ENCODE results near the gene ITGB2.

Gene ITGB2

DNA sequence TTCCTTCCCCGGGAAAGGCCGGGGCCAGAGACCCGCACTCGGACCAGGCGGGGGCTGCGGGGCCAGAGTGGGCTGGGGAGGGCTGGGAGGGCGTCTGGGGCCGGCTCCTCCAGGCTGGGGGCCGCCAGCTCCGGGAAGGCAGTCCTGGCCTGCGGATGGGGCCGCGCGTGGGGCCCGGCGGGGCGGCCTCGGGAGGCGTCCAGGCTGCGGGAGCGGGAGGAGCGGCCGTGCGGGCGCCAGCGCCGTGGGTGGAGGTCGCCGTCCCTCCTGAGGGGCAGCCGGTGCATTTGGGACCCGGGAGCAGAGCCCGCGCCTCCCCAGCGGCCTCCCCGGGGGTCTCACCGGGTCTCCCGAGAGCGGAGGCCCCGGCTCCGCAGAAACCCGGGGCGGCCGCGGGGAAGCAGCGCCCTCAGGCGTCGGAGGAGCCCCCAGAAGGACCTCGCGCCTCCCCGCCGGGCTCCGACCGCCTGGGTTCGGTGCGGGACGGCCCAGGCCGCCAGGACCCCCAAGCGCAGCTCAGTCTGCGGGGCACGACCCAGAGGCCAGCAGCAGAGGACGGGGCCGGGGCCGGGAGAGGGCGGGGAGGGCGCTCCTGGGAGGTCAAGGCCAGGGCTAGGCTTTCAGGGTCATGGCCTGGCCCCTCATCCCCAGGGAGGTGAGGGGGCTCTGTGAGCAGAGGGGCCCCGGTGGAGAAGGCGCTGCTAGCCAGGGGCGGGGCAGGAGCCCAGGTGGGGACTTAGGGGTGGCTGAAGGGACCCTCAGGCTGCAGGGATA lies 11.9 kb upstream of the ITGB2 start:
- Histone ChIP-seq H3K4me2 (ENCODE audit: low read length) (peak overlapping the region; percentile 85), H3K4me1 (ENCODE audit: low read length) (peaks cover 32% of the 10 kb centered on the region), H3K27ac (ENCODE audit: low read length) (no peak overlapping the region), H3K4me3 (ENCODE audit: low read length) (peak overlapping the region; percentile 73), H4K20me1 (ENCODE audit: insufficient read depth, low read length) (no peaks in the 10 kb centered on the region), H3K27me3 (ENCODE audit: low read depth, low read length) (peaks cover 19% of the 10 kb centered on the region), H3K9me3 (ENCODE audit: insufficient read depth, low read length) (no peaks in the 10 kb centered on the region), H3K36me3 (replicated peaks; ENCODE audit: low read depth, low read length) (no peaks in the 10 kb centered on the region), H3K9ac (ENCODE audit: low read length) (peak overlapping the region; percentile 42), H2AFZ (ENCODE audit: low read depth, low read length) (peak overlapping the region; percentile 18; the same call in 1 of the 2 replicates), H3K79me2 (ENCODE audit: low read length) (no peaks in the 10 kb centered on the region)
- TF ChIP-seq EZH2phosphoT487 (IDR thresholded peaks at IDR 0.05; ENCODE audit: low read depth), result no peak
- TF ChIP-seq, protein P1, sequence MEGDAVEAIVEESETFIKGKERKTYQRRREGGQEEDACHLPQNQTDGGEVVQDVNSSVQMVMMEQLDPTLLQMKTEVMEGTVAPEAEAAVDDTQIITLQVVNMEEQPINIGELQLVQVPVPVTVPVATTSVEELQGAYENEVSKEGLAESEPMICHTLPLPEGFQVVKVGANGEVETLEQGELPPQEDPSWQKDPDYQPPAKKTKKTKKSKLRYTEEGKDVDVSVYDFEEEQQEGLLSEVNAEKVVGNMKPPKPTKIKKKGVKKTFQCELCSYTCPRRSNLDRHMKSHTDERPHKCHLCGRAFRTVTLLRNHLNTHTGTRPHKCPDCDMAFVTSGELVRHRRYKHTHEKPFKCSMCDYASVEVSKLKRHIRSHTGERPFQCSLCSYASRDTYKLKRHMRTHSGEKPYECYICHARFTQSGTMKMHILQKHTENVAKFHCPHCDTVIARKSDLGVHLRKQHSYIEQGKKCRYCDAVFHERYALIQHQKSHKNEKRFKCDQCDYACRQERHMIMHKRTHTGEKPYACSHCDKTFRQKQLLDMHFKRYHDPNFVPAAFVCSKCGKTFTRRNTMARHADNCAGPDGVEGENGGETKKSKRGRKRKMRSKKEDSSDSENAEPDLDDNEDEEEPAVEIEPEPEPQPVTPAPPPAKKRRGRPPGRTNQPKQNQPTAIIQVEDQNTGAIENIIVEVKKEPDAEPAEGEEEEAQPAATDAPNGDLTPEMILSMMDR (IDR thresholded peaks at IDR 0.05; ENCODE audit: low read depth, low read length), result peak; percentile 43

DNA sequence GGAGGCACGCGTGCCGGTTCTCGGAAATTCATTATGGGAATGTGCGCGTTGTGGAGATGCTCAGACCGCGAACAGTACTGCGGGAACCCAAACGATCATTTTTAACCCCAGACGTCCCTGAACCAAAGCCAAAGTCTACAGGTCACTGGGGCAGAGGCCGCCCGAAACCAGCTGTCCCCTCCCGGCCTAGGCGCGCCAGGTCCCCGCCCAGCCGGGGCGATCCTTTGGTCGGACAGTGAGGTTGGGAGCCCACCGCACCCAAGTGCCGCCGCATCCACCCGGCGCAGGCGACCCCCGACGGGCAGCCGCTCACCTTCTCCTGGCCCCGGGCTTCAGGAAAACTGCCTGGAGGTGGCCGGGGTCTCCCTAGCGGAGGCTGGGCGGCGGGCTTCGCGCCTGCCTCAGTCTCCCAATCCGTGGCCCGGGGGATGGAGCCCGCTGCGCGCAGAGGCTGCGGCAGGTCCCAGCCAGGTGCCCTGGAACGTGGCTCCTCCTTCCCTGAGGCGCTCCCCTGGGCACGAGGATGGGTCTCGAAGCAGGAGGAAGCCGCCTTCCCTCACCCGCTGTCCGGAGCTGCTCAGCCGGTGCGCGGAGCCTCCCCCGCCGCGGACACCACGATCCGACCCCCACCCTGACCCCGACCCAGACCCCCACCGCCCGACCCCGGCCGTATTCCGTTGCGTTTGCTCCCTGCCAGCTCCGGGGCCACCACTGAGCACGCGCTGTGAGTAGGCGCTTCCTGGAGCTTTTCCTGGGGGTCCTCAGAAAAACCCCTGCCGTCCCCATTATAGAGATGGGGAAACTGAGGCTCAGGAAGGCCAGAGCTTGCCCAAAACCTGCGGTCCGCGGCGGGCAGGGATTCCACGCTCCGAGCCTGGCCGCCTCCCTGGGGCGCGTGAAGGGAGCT lies 11.1 kb upstream of the ITGB2 start:
- Histone ChIP-seq H3K4me2 (ENCODE audit: low read length) (peak overlapping the region; percentile 85), H3K36me3 (replicated peaks; ENCODE audit: low read depth, low read length) (no peaks in the 10 kb centered on the region), H2AFZ (ENCODE audit: low read depth, low read length) (peak overlapping the region; percentile 31; the same call in 1 of the 2 replicates), H4K20me1 (ENCODE audit: insufficient read depth, low read length) (no peaks in the 10 kb centered on the region), H3K27ac (ENCODE audit: low read length) (no peak overlapping the region), H3K4me1 (ENCODE audit: low read length) (peaks cover 41% of the 10 kb centered on the region), H3K9ac (ENCODE audit: low read length) (peak overlapping the region; percentile 42), H3K4me3 (ENCODE audit: low read length) (peak overlapping the region; percentile 73), H3K9me3 (ENCODE audit: insufficient read depth, low read length) (no peaks in the 10 kb centered on the region), H3K79me2 (ENCODE audit: low read length) (no peaks in the 10 kb centered on the region), H3K27me3 (ENCODE audit: low read depth, low read length) (peaks cover 19% of the 10 kb centered on the region)
- TF ChIP-seq, protein P1 (IDR thresholded peaks at IDR 0.05; ENCODE audit: low read depth, low read length), result no peak
- no peak for TF ChIP-seq EZH2phosphoT487 (IDR thresholded peaks at IDR 0.05; ENCODE audit: low read depth)

DNA sequence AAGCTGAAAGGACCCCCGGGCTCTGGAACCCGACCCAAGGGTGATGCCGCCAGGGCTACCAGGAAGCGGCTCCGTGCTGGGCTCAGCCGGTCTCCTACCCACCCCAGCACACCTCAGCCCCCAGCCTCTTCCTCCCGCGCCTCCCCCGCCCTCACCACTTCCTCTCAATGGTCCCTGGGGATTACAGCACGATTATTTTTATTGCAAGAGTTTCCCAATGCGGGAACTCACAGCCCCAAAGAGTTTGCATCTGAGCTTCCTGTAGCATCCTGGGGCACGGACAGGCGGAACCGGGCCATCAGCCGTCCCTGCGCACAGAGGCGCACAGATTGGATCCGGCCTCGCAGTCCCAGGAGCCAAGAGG lies 10.4 kb upstream of the ITGB2 start:
- Histone ChIP-seq H3K36me3 (replicated peaks; ENCODE audit: low read depth, low read length) (no peaks in the 10 kb centered on the region), H3K4me1 (ENCODE audit: low read length) (peaks cover 43% of the 10 kb centered on the region), H2AFZ (ENCODE audit: low read depth, low read length) (peak overlapping the region; percentile 31), H3K27me3 (ENCODE audit: low read depth, low read length) (peaks cover 19% of the 10 kb centered on the region), H3K4me3 (ENCODE audit: low read length) (peak overlapping the region; percentile 73), H3K9ac (ENCODE audit: low read length) (peak overlapping the region; percentile 35), H4K20me1 (ENCODE audit: insufficient read depth, low read length) (no peaks in the 10 kb centered on the region), H3K9me3 (ENCODE audit: insufficient read depth, low read length) (no peaks in the 10 kb centered on the region), H3K27ac (ENCODE audit: low read length) (no peak overlapping the region), H3K4me2 (ENCODE audit: low read length) (peak overlapping the region; percentile 85), H3K79me2 (ENCODE audit: low read length) (no peaks in the 10 kb centered on the region)
- no peak for TF ChIP-seq EZH2phosphoT487 (IDR thresholded peaks at IDR 0.05; ENCODE audit: low read depth)
- TF ChIP-seq, protein P1 (IDR thresholded peaks at IDR 0.05; ENCODE audit: low read depth, low read length), result no peak

DNA sequence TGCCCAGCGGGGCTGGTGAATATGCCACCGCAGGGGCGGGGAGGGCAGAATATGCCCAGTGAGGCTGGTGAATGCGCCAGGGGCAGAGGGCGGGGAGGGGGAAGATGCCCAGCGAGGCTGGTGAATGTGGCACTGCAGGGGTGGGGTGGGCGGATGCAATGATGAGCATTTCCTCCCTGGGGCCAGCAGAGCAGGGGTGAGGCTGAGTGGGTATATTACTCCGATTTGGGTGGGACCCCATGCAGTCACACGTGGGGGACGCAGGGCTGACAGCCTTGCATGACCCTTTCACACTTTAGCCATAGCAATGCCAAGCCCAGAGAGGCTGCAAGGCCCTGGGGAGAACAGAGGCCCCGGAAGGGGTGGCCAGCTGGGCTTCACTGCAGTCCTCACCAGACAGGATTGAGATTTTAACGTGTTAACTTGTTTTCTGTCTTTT lies 9.9 kb upstream of the ITGB2 start:
- no peak overlapping the region; the same call in 1 of the 2 replicates for H2AFZ ChIP-seq (ENCODE audit: low read depth, low read length)
- H3K9me3 ChIP-seq (ENCODE audit: insufficient read depth, low read length), result no peaks in the 10 kb centered on the region
- H3K27ac ChIP-seq (ENCODE audit: low read length), result no peak overlapping the region
- no peaks in the 10 kb centered on the region for H3K36me3 ChIP-seq (replicated peaks; ENCODE audit: low read depth, low read length)
- H3K4me1 ChIP-seq (ENCODE audit: low read length), result peaks cover 43% of the 10 kb centered on the region
- H4K20me1 ChIP-seq (ENCODE audit: insufficient read depth, low read length), result no peaks in the 10 kb centered on the region
- H3K9ac ChIP-seq (ENCODE audit: low read length), result no peak overlapping the region
- no peak for TF ChIP-seq EZH2phosphoT487 (IDR thresholded peaks at IDR 0.05; ENCODE audit: low read depth)
- TF ChIP-seq, protein P1 (IDR thresholded peaks at IDR 0.05; ENCODE audit: low read depth, low read length), result no peak
- H3K27me3 ChIP-seq (ENCODE audit: low read depth, low read length), result peaks cover 19% of the 10 kb centered on the region
- H3K4me2 ChIP-seq (ENCODE audit: low read length), result peak overlapping the region; percentile 85
- H3K4me3 ChIP-seq (ENCODE audit: low read length), result peak overlapping the region; percentile 73
- no peaks in the 10 kb centered on the region for H3K79me2 ChIP-seq (ENCODE audit: low read length)

All from OCI-LY3 (cell line).